ENCODE data around the gene TNFSF11.

DNA sequence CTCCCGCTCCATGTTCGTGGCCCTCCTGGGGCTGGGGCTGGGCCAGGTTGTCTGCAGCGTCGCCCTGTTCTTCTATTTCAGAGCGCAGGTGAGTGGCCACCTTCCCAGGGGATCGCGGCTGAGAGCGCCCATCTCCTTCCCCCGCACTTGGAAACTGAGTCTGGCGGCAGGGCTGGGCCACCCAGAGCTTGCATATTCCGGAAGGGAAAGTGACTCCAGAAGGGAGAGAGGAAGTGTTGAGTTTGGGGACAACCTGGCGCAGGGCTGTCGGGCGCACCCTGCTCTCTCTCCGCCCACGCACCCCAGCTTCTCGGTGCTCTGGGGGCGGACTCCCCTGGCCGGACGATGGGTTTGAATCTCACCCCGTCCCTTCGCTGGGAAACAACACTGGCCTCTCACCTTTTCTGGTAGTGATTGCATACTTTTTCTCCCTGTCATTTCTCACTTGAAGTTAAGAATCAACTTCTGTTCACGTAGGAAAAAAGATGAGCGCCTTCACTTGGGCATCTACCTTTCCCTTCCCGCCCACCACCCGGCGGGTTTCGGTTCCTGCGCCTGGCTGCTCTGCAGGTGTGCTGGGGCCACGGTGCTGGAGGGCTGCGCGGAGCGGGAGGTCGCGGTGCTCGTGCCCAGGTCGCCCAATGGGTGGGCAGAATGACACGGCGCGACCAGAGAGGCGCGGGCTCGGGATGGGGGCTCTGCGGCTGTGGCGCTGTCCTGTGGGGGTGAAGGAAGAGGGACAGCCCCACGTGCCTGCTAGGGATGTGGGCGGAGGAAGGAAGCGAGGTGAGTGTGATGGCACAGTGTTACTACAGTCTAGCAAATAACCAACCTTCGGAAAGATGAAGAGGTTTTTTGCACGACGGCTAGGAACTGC lies 721 bp downstream of the TNFSF11 start:
- TF ChIP-seq, protein P1, sequence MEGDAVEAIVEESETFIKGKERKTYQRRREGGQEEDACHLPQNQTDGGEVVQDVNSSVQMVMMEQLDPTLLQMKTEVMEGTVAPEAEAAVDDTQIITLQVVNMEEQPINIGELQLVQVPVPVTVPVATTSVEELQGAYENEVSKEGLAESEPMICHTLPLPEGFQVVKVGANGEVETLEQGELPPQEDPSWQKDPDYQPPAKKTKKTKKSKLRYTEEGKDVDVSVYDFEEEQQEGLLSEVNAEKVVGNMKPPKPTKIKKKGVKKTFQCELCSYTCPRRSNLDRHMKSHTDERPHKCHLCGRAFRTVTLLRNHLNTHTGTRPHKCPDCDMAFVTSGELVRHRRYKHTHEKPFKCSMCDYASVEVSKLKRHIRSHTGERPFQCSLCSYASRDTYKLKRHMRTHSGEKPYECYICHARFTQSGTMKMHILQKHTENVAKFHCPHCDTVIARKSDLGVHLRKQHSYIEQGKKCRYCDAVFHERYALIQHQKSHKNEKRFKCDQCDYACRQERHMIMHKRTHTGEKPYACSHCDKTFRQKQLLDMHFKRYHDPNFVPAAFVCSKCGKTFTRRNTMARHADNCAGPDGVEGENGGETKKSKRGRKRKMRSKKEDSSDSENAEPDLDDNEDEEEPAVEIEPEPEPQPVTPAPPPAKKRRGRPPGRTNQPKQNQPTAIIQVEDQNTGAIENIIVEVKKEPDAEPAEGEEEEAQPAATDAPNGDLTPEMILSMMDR (IDR thresholded peaks at IDR 0.05; ENCODE audit: low read length), result no peak
- no peak for TF ChIP-seq EZH2 (optimal IDR thresholded peaks at IDR 0.05; ENCODE audit: low read depth, low read length)
- TF ChIP-seq EZH2phosphoT487 (IDR thresholded peaks at IDR 0.05; ENCODE audit: low read length), result no peak
